ENCODE results near the gene ASIC3.
"Not testable (repeated sequence)": the region's sequence is repeated elsewhere in the genome, so short reads cannot be mapped to it uniquely, and the experiment has no call there.

The ASIC3 gene

GRCh38 chr7:151023232-151023631, 25.1 kb upstream of the ASIC3 start:
- no peak for DNase-seq

GRCh38 chr7:151024435-151025056, 23.8 kb upstream of the ASIC3 start, which contains the start of gene ATG9B:
ATG9B (minus strand) TSS chr7:151024494; CDS start chr7:151024423, 71 bp downstream.
- H3K79me2 ChIP-seq (ENCODE audit: low read length), result peaks cover 9% of the 10 kb centered on the region
- H3K9me2 ChIP-seq (replicated peaks; ENCODE audit: insufficient read depth, low read length), result no peaks in the 10 kb centered on the region
- no peak within 1 kb of the TSS for H3K9ac ChIP-seq (ENCODE audit: low read length)
- H3K27ac ChIP-seq (ENCODE audit: low read length), result no peak within 1 kb of the TSS
- no peaks in the 10 kb centered on the region for H3K9me3 ChIP-seq (replicated peaks; ENCODE audit: insufficient read depth, low read length)
- peaks cover 13% of the 10 kb centered on the region for H3K4me1 ChIP-seq (ENCODE audit: low read length)
- H3K4me2 ChIP-seq (ENCODE audit: low read depth, low read length), result no peak within 1 kb of the TSS
- no peaks in the 10 kb centered on the region for H4K20me1 ChIP-seq (ENCODE audit: insufficient read depth, low read length)
- peaks cover 19% of the 10 kb centered on the region for H3K27me3 ChIP-seq (replicated peaks; ENCODE audit: insufficient read depth, low read length)
- H2AFZ ChIP-seq (ENCODE audit: low read length), result no peak within 1 kb of the TSS
- no peaks in the 10 kb centered on the region for H3K36me3 ChIP-seq (replicated peaks; ENCODE audit: insufficient read depth, low read length)
- TF ChIP-seq EZH2 (optimal IDR thresholded peaks at IDR 0.05; ENCODE audit: low read depth, low read length), result no peak
- no peak for TF ChIP-seq CTCF (IDR thresholded peaks at IDR 0.05; ENCODE audit: low read length)
- no peak for TF ChIP-seq EZH2phosphoT487 (IDR thresholded peaks at IDR 0.05; ENCODE audit: low read length)
- no peak for DNase-seq
- no peaks in the 10 kb centered on the region for H3F3A ChIP-seq (ENCODE audit: insufficient read depth, low read length)
- no peak within 1 kb of the TSS for H3K4me3 ChIP-seq (ENCODE audit: low read length)

More at GRCh38 chr7:151023232-151023631, 25.1 kb upstream of the ASIC3 start:
- Histone ChIP-seq H3F3A (ENCODE audit: insufficient read depth, low read length) (no peaks in the 10 kb centered on the region), H2AFZ (ENCODE audit: low read length) (no peak overlapping the region), H3K4me2 (ENCODE audit: low read depth, low read length) (no peak overlapping the region), H3K4me3 (ENCODE audit: low read length) (no peak overlapping the region), H3K9ac (ENCODE audit: low read length) (no peak overlapping the region), H3K79me2 (ENCODE audit: low read length) (no peaks in the 10 kb centered on the region), H3K9me2 (replicated peaks; ENCODE audit: insufficient read depth, low read length) (no peaks in the 10 kb centered on the region), H3K27me3 (replicated peaks; ENCODE audit: insufficient read depth, low read length) (peaks cover 27% of the 10 kb centered on the region), H3K4me1 (ENCODE audit: low read length) (peaks cover 13% of the 10 kb centered on the region), H3K27ac (ENCODE audit: low read length) (no peak overlapping the region), H3K9me3 (replicated peaks; ENCODE audit: insufficient read depth, low read length) (no peaks in the 10 kb centered on the region), H4K20me1 (ENCODE audit: insufficient read depth, low read length) (no peaks in the 10 kb centered on the region), H3K36me3 (replicated peaks; ENCODE audit: insufficient read depth, low read length) (no peaks in the 10 kb centered on the region)
- no peak for TF ChIP-seq CTCF (IDR thresholded peaks at IDR 0.05; ENCODE audit: low read length)
- no peak for TF ChIP-seq EZH2 (optimal IDR thresholded peaks at IDR 0.05; ENCODE audit: low read depth, low read length)
- no peak for TF ChIP-seq EZH2phosphoT487 (IDR thresholded peaks at IDR 0.05; ENCODE audit: low read length)

GRCh38 chr7:151025924-151026671, 22.2 kb upstream of the ASIC3 start:
- Histone ChIP-seq H3K9me2 (replicated peaks; ENCODE audit: insufficient read depth, low read length) (no peaks in the 10 kb centered on the region), H3K79me2 (ENCODE audit: low read length) (peaks cover 15% of the 10 kb centered on the region), H4K20me1 (ENCODE audit: insufficient read depth, low read length) (no peaks in the 10 kb centered on the region), H3K9me3 (replicated peaks; ENCODE audit: insufficient read depth, low read length) (no peaks in the 10 kb centered on the region), H3K36me3 (replicated peaks; ENCODE audit: insufficient read depth, low read length) (no peaks in the 10 kb centered on the region), H3F3A (ENCODE audit: insufficient read depth, low read length) (no peaks in the 10 kb centered on the region), H3K9ac (ENCODE audit: low read length) (no peak overlapping the region), H3K4me3 (ENCODE audit: low read length) (no peak overlapping the region), H3K4me1 (ENCODE audit: low read length) (peaks cover 13% of the 10 kb centered on the region), H3K27me3 (replicated peaks; ENCODE audit: insufficient read depth, low read length) (peaks cover 4% of the 10 kb centered on the region), H3K4me2 (ENCODE audit: low read depth, low read length) (no peak overlapping the region), H2AFZ (ENCODE audit: low read length) (peak overlapping the region; percentile 4; the same call in 1 of the 2 replicates), H3K27ac (ENCODE audit: low read length) (no peak overlapping the region)
- TF ChIP-seq EZH2phosphoT487 (IDR thresholded peaks at IDR 0.05; ENCODE audit: low read length), result no peak
- no peak for TF ChIP-seq EZH2 (optimal IDR thresholded peaks at IDR 0.05; ENCODE audit: low read depth, low read length)
- TF ChIP-seq CTCF (IDR thresholded peaks at IDR 0.05; ENCODE audit: low read length), result no peak
- DNase-seq, result peak; percentile 37

GRCh38 chr7:151026771-151027727, 21.3 kb upstream of the ASIC3 start:
- H3K9ac ChIP-seq (ENCODE audit: low read length), result peak overlapping the region; percentile 72; the same call in 1 of the 2 replicates
- H3K4me1 ChIP-seq (ENCODE audit: low read length), result peaks cover 13% of the 10 kb centered on the region
- not testable (repeated sequence) for H3K36me3 ChIP-seq (replicated peaks; ENCODE audit: insufficient read depth, low read length); H3K9me3 ChIP-seq (replicated peaks; ENCODE audit: insufficient read depth, low read length); H3F3A ChIP-seq (ENCODE audit: insufficient read depth, low read length); H4K20me1 ChIP-seq (ENCODE audit: insufficient read depth, low read length); H3K27me3 ChIP-seq (replicated peaks; ENCODE audit: insufficient read depth, low read length); DNase-seq; H3K9me2 ChIP-seq (replicated peaks; ENCODE audit: insufficient read depth, low read length)
- peak overlapping the region; percentile 72 for H3K4me2 ChIP-seq (ENCODE audit: low read depth, low read length)
- peaks cover 15% of the 10 kb centered on the region for H3K79me2 ChIP-seq (ENCODE audit: low read length)
- H2AFZ ChIP-seq (ENCODE audit: low read length), result peak overlapping the region; percentile 54; the same call in 1 of the 2 replicates
- H3K27ac ChIP-seq (ENCODE audit: low read length), result peak overlapping the region; percentile 51; the same call in 1 of the 2 replicates
- H3K4me3 ChIP-seq (ENCODE audit: low read length), result peak overlapping the region; percentile 64

Measured in MM.1S (cell line).